Activated CD8-positive, alpha-beta memory T cell treated with anti-CD3 and anti-CD28 coated beads, Interleukin-2, amount 50 U/mL, for 24 hours (primary cell): ENCODE measurements around the gene OSBPL2.

Experiments used
- DNase-seq: peaks from one replicate; pipeline ENCODE4 v3.0.0-alpha.2; 2020; ENCODE audit errors: extremely low read depth

OSBPL2 gene

GRCh38 chr20:62301773-62302340 is 63.5 kb downstream of the OSBPL2 start:
- peak; percentile 66 for DNase-seq

GRCh38 chr20:62302341-62303061 is 64.2 kb downstream of the OSBPL2 start, which contains the start of gene ADRM1:
ADRM1 (plus strand) TSS chr20:62302997; CDS start chr20:62303569, 572 bp downstream.
- peak; percentile 83 for DNase-seq

DNA sequence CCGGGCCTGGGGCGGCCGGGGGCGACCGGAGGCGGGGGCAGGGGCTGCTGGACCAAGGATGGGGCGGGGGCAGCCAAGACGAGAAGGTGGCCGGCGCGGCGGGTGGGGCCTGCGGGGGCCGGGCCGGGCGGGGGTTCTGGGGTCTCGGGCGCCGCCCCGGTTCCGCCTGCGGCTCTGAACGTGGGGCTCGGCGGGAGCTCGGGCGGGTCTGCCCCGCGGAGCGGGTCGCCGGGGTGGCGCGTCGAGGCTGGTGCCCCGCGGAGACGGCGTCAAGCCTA is 64.7 kb downstream of the OSBPL2 start:
- no peak for DNase-seq

DNA sequence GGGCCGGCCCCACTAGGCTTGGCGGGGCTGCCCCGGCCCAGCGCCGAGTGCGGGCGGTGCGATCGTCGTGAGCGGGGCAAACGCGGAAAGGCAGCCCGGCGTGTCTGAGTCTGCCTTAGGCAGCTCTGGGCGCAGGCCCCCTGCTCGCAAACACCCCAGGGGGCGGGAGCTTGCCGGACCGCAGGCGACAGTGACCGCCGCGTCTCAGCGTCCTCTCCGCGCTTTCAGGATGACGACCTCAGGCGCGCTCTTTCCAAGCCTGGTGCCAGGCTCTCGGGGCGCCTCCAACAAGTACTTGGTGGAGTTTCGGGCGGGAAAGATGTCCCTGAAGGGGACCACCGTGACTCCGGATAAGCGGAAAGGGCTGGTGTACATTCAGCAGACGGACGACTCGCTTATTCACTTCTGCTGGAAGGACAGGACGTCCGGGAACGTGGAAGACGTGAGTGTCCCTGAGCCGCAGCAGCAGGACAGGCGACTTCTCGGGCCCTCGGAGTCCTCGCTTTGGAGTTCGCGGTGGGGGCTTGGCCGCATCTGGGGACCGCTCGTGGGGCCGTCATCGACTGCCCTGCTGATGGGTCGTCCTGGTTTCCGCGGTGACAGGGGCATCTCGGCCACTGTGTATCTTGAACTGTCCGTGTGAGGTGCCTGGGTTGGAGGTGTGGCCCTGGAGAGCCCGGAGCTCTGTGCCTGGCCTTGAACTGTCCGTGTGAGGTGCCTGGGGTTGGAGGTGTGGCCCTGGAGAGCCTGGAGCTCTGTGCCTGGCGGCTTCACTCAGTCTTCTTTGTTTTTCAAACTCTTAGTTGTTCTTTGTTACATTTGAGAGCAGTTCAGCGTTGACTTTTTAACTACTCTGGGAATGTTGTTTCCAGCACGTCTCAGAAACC is 65.3 kb downstream of the OSBPL2 start:
- no peak for DNase-seq

DNA sequence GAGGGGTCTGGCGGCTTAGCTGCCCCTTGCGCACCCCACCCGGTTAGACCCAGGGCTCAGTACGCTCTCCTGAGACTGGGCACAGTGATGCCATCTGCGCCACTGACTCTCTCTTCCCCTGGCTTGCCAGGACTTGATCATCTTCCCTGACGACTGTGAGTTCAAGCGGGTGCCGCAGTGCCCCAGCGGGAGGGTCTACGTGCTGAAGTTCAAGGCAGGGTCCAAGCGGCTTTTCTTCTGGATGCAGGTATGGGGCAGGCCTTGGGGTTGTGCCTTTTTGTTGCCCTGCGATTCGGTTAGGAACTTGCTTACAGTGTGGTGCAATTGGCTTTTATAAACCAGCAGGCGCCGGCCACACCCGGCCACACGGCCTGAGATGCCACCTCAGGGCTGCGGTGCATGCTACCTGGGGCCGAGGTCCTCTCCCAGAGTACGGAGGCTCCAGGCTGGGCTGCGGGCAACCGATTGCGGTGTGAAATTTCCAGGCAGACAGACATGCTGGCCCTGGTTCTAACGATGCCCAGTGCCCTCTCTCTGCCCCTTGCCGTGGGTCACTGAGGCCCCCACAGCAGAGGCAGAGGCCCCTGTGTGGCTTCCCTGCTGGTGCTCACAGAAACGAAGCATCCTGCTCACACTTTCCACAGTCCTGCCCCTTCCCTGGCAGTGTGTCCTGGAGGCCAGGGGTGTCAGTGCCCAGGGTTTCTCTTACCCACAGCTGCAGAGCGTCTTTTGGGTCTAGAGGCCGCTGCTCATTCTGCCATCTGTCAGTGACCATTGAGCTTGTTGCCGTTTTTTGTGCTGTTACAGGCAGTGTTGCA is 66.2 kb downstream of the OSBPL2 start:
- no peak for DNase-seq

GRCh38 chr20:62305149-62305764 is 66.9 kb downstream of the OSBPL2 start:
- DNase-seq = no peak

DNA sequence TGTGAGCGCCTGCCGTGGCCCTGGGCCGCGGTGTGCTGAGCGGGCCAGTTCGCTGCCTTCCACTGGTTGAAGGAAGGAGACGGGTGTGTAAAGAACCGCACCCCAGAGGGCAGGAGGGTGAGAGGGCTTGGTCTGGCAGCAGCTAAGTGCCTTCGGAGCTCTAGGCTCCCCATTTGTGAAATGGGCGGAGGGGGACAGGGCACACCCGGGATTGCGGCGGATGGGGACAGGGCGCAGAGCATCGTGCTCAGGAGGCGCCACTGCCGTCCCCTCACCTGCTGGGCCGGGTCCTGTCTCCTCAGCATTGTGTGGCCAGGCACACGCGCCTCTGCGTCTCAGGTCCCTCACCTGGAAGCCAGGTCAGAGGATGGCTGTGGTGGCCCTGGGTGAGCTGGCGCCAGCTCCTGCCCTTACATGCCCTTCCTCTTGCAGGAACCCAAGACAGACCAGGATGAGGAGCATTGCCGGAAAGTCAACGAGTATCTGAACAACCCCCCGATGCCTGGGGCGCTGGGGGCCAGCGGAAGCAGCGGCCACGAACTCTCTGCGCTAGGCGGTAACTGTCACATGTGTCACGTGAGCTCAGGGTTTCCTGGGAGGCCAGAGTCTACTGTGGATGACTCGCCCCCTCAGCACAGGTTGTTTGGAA is 67.6 kb downstream of the OSBPL2 start:
- no peak for DNase-seq

DNA sequence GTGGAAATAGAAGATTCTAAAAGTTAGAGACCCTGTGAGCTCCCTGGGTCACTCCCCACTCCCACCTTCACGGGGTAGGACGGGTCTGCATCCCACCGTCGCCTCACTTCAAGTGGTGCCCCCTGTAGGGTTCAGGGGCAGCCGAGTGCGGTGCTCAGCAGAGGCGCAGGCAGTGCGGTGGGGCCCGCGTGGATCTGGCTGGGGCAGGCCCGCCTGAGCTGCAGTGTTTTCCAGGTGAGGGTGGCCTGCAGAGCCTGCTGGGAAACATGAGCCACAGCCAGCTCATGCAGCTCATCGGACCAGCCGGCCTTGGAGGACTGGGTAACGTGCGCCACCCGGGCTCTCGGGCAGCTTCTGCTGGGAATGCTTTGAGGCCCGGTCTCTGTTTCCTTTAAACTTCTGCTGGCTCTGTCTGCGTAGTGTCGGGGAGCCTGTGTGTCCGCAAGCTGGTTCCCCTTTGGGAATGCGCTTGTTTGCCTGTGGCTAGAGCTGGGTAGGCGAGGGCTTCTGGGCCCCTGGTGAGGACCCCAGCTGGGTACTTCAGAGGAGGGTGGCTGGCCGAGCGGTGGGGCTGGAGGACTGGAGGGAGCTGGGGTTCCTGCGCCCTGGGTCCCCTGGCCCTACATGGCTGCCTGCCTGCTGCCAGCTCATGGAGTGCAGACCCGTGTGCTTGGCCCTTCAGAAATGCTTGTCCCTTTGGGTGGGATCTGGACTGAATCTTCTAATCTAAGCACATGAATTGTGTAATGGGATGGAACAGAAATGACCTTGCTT is 68.3 kb downstream of the OSBPL2 start:
- no peak for DNase-seq

DNA sequence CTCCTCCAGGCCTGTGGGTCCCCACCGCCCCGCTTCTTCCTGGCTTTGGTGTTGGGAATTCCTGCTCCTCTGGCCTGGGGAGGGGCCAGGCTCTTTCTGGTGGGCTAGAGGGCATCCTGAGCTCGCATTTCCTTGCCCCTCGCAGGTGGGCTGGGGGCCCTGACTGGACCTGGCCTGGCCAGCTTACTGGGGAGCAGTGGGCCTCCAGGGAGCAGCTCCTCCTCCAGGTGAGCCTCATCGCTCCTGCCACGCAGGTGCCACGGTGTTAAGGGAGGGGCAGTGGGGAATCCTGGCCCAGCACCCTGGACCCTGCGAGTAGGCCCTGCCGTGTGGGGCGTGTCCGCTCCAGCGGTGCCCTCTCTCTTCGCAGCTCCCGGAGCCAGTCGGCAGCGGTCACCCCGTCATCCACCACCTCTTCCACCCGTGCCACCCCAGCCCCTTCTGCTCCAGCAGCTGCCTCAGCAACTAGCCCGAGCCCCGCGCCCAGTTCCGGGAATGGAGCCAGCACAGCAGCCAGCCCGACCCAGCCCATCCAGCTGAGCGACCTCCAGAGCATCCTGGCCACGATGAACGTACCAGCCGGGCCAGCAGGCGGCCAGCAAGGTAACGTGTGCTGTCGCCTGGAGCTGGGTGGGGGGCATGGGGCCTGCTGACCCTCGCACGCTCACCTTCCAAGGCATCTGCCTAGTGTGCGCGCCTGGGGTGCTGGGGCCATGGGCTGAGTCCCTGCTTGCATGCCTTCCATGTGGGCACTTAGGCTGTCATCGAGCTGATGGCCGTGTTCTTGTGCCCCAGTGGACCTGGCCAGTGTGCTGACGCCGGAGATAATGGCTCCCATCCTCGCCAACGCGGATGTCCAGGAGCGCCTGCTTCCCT is 69.1 kb downstream of the OSBPL2 start:
- DNase-seq = no peak

GRCh38 chr20:62308102-62308822 is 69.9 kb downstream of the OSBPL2 start:
- no peak for DNase-seq

DNA sequence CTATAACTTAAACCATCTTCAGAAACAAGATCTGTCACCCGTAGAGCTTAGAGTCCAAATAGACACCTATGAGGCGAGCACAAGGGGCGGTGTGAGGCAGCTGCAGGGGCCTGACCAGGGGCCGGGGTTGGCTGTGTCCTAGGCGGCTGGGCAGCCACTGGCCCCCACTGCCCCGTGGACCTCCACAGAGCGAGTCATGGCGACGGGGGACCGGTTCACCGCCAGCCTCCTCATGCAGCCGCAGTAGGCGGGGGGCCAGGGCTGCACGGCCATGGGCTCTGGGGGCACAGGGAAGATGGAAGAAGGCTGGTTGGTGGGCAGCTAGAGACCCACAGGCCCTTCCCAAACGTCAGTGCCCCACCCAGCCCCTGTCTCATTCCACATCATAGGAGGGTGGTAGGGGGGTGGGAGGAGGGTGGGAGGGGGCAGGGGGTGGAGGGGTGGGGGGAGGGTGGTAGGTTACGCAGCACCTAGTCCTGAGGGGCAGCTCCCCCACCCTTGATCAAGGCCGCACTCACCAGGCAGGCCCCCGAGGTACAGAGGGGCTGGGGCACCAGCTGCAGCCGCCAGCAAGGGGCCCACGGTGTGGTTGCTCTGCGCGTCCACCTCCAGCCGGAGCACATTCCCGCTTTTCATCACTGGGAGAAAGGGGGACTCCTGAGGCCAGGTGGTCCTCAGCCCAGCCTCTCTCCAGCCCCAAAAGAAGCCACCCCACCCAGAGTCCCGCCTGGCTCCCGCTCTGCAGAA is 71.0 kb downstream of the OSBPL2 start:
- DNase-seq = no peak

DNA sequence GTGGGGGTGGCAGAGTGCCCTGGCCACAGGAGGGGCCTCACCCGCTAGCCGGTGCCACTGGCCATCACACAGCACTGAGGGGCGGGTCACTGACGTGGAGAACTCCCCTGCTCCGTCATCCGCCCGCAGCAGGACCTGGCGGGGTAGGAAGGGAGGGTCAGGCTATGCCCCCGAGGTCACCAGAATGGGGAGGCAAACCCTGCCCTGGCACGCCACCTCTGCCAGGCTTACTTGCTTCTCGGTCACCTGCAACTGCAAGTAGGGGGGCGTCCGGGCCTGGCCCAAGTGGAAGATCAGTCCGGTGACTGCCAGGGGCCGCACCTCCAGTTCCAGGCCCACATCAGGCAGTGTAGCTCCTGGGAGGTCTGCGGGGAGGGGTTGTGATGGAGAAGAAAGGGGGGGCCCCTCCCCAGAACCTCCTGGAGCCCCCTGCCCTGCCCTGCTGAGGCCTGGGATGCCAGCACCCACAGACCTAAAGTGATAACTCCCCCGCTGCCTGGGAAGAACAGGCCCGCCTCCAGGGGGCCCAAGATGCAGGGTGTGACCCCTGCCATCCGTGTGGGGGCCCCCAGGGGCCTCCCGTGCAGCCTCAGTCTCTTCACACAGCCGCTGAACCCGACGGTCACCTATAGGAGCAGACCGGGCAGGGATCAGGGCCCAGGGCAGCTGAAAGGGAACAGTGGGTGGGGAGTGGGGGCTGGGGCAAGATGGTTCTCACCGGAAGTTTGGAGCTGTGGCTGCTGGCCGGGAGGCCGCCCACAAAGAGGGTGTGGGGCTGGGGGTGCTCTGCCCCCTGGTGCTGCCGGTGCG is 71.8 kb downstream of the OSBPL2 start:
- no peak for DNase-seq

DNA sequence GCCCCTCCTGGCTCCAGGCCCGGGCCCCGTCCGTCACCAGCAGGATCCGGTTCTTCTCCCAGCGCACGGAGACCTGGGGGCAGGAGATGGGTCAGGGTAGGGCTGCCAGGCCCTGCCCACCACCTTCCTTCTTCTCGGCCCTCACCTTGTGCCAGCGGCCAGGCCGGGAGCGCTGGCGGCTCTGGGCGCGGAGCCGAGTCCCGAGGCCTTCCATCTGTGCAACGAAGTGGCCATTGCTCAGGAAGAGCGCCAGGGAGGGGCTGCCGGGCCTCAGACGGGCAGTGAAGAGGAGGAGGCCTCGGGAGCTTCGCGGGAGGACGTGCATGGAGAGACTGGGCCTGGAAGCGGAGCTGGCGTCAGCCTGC is 72.4 kb downstream of the OSBPL2 start:
- no peak for DNase-seq

DNA sequence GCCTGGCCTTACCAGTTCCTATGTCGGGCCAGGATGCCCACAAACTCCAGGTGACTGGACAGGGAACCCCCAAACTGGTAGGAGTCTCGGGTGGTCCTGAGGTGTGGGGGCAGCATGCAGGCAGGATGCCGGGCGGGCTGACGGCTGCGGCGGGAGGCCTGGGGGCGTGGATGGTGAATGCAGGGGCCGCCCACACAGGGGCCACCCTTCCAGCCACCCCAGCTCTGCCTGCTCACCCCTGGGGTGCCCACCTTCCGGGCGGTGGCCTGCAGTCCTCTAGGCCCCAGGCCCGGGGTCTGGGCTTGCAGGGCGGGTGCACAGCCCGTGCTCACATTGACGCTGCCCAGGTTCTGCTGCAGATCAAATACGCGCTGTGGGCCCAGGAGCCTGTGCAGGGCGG is 72.8 kb downstream of the OSBPL2 start:
- no peak for DNase-seq

DNA sequence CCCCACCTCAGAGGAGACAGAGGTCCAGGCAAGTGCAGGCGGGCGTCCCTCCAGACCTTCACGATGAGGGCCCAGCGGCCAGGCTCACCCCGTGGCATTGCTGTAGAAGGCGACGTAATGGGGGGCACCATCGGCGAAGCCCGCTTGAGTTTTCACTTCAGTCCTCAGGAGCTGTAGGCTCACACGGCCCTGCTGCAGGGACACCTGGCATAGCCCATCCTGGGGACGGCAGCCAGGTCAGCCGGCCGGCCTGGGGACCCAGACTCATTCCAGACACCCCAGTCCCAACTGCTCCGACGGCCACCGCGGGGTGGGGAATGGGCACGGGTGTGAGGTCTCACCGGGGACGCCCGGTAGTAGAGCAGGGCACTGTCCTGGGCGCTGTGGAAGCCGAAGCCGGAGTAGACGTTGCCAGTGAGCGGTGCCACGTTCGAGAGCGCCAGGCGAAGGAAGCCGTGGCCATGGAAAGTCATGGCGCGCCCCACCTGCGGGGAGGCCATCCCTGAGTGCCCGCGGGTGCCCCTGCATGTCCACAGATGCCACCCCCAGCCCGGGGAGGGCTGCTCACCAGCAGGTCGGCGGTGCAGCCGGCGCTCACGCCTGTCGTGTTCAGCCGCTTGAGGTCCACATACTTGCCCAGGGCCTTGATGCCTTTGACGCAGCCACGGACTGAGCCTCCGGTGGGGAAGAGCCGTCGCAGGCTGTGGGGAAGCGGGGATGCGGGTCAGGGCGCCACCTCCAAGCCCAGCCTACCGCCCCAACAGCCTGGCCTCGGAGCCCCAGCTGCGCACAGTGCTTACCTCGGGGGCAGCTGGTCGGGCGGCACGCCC is 73.7 kb downstream of the OSBPL2 start:
- no peak for DNase-seq

DNA sequence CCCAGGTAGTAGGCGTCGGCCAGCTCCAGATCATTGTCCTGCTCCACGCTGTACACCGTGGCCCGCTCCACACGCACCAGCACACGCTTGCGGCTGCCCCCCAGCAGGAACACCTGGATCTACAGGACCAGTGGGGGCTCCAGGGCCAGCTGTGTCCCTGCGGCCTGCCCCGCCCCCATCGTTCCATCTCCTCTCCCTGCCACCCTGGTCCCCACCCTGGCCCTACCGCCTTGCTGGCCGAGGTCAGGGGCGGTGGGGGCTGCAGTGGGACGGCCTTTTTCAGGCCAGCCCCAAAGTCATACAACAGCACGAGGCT is 74.3 kb downstream of the OSBPL2 start:
- DNase-seq = no peak
